PFSK-1 (cell line): ENCODE measurements around the gene CSPG5.

Source experiments
- FOXP2 ChIP-seq: optimal IDR thresholded peaks from 2 replicates; pipeline ENCODE3; 2011; ENCODE audit warnings: borderline replicate concordance, control low read depth, inconsistent platforms; ENCODE audit not compliant: insufficient read depth; ENCODE audit errors: extremely low read length, extremely low read depth
- POLR2AphosphoS5 ChIP-seq: IDR thresholded peaks from 2 replicates; pipeline ENCODE4 v1.6.1; 2012; ENCODE audit warnings: low read depth, mild to moderate bottlenecking, control low read depth, low read length, moderate library complexity
- REST ChIP-seq, 2 experiments: IDR thresholded peaks; 2 replicates each; pipeline versions ENCODE4 v1.6.1 to v1.8.0; 2011 to 2012; ENCODE audit warnings: low read depth in 2 of 2, low read length in 2 of 2, control low read depth in 1 of 2, inconsistent platforms in 1 of 2, mild to moderate bottlenecking in 1 of 2, moderate library complexity in 1 of 2; ENCODE audit not compliant: insufficient read depth in 1 of 2
- SIN3A ChIP-seq: IDR thresholded peaks from 2 replicates; pipeline ENCODE4 v1.6.1; 2012; ENCODE audit warnings: mild to moderate bottlenecking, low read length, moderate library complexity, borderline replicate concordance; ENCODE audit not compliant: insufficient read depth
- TAF1 ChIP-seq: IDR thresholded peaks from 2 replicates; pipeline ENCODE4 v1.6.1; 2012; ENCODE audit warnings: low read length, control low read depth, borderline replicate concordance; ENCODE audit not compliant: insufficient read depth

Gene CSPG5

GRCh38 chr3:47588053-47588452 is 9.4 kb upstream of the CSPG5 start:
- no peak for TF ChIP-seq POLR2AphosphoS5
- TF ChIP-seq FOXP2, result no peak
- TF ChIP-seq REST (IDR thresholded peaks at IDR 0.05; ENCODE audit: insufficient read depth in 1 of 2, low read depth in 2 of 2, low read length in 2 of 2), result no peak
- TF ChIP-seq SIN3A, result no peak
- TF ChIP-seq TAF1, result no peak

- no peak for TF ChIP-seq SIN3A
Measured at GRCh38 chr3:47586746-47587145, 8.1 kb upstream of the CSPG5 start.

- no peak; the same call in 1 of the 2 replicates for TF ChIP-seq POLR2AphosphoS5
- TF ChIP-seq SIN3A, result no peak
- TF ChIP-seq TAF1, result no peak
- TF ChIP-seq FOXP2, result no peak
- no peak for TF ChIP-seq REST (IDR thresholded peaks at IDR 0.05; ENCODE audit: insufficient read depth in 1 of 2, low read depth in 2 of 2, low read length in 2 of 2)
Measured at GRCh38 chr3:47583320-47584075, 4.8 kb upstream of the CSPG5 start.

DNA sequence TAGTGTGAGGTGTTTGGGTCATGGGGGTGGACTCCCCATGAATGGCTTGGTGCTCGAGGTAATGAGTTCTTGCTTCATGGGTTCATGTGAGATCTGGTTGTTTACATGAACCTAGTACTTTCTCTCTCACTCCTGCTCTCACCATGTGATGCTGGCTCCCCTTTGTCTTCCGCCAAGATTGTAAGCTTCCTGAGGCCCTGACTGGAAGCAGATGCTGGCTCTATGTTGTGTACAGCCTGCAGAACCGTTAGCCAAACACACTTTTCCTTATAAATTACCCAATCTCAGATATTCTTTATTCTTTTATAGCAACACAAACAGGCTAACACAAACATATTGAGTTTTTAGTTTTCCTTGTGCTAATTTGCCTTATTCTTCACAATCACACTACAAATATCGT is 3.2 kb upstream of the CSPG5 start:
- no peak for TF ChIP-seq SIN3A
- no peak for TF ChIP-seq REST (IDR thresholded peaks at IDR 0.05; ENCODE audit: insufficient read depth in 1 of 2, low read depth in 2 of 2, low read length in 2 of 2)
- TF ChIP-seq POLR2AphosphoS5, result no peak
- TF ChIP-seq FOXP2, result no peak
- no peak for TF ChIP-seq TAF1

GRCh38 chr3:47581422-47581821 is 2.8 kb upstream of the CSPG5 start:
- TF ChIP-seq REST (IDR thresholded peaks at IDR 0.05; ENCODE audit: insufficient read depth in 1 of 2, low read depth in 2 of 2, low read length in 2 of 2), result no peak
- TF ChIP-seq POLR2AphosphoS5, result no peak
- TF ChIP-seq SIN3A, result no peak
- no peak for TF ChIP-seq FOXP2
- TF ChIP-seq TAF1, result no peak

GRCh38 chr3:47580481-47580880 is 1.8 kb upstream of the CSPG5 start:
- no peak for TF ChIP-seq FOXP2
- TF ChIP-seq TAF1, result no peak
- TF ChIP-seq SIN3A, result no peak
- TF ChIP-seq REST (IDR thresholded peaks at IDR 0.05; ENCODE audit: insufficient read depth in 1 of 2, low read depth in 2 of 2, low read length in 2 of 2), result no peak
